HG02642 (cell line): ENCODE data around the gene OR56A1.
"Not testable (repeated sequence)": the region's sequence is repeated elsewhere in the genome, so short reads cannot be mapped to it uniquely, and the experiment has no call there.

Source experiments
- ATAC-seq: cut with Tn5 transposase; IDR thresholded peaks from one replicate; pipeline ENCODE4 v1.9.1; 2021; ENCODE audit warnings: mild to moderate bottlenecking; ENCODE audit not compliant: unreplicated experiment, poor library complexity

The OR56A1 gene, protein sequence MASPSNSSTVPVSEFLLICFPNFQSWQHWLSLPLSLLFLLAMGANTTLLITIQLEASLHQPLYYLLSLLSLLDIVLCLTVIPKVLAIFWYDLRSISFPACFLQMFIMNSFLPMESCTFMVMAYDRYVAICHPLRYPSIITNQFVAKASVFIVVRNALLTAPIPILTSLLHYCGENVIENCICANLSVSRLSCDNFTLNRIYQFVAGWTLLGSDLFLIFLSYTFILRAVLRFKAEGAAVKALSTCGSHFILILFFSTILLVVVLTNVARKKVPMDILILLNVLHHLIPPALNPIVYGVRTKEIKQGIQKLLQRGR

DNA sequence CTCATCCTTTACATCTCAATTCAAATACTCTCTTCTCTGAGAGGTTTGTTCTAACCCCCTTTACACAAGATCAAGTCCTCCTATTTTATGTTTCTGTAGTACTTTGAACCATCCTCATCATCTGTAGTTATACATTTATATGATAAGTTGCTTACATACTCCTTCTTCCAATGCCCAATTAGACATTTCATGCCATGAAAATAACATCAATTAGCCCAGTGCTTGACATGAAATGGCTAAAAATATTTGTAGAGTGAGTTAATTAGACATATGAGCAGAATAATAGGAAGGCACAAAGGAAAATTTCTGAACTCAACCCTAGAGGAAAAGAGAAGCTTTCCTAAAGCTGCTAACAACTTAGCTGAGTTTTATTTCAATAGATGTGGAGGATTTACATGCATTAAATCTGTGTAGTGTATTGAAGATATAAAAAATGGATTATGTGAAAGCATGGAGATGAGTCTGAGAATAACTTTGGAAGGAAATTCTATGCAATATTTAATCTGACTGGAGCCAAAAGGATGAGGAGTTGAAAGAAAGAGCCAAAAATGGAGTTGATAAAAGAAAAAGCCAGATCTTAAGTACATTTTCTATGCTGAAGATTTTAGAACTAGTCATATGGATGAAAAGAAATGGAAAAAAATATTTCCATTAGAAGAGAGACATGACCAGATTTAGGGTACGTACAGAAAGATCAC lies at the start of gene OR56A1:
TSS of gene OR56A1 (minus strand) at position 51 of the 698 bp plus-strand sequence. CDS start 3,066 bp downstream, outside the sequence.
- no peak for ATAC-seq

DNA sequence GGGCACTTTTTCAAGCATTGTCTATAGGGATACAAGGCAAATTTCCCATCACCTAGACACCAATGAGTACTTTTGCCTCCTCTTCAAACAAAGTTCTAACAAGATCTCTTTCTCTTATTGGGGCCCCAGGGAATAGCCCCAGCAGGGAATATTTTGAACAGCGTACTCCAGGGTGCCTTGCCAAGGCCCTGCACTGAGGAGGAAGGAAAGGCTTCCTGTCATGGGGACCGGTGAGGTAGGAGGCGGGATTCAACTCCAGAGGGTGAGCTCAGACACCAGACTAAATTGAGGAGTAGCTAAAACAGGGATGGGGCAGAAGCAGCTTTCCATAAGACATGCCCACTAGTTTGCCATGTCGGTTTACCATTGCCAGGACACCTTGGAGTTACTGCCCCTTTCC lies 48.9 kb upstream of the OR56A1 start:
- no peak for ATAC-seq

- no peak for ATAC-seq
Observed at GRCh38 chr11:6077723-6078122, 47.2 kb upstream of the OR56A1 start.

- ATAC-seq, result not testable (repeated sequence)
Observed at GRCh38 chr11:6076443-6076842, 45.9 kb upstream of the OR56A1 start.

DNA sequence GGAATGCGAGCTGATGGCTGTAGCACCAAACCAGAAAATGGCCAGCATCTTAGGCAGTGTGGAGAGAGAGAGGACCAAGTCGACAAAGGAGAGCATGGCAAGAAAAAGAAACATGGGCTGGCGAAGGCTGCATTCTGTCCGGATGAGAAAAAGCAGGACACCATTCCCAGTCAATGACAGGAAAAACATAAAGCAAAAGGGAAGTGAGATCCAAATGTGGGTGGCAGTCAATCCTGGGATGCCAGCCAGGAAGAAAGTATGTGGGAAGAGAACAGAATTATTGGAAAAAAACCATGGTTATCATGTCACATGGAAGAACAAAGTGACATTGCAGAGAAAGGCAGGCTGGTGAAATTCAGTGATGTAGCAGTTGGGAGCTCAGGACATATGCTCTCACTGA lies 36.9 kb upstream of the OR56A1 start:
- ATAC-seq, result no peak

DNA sequence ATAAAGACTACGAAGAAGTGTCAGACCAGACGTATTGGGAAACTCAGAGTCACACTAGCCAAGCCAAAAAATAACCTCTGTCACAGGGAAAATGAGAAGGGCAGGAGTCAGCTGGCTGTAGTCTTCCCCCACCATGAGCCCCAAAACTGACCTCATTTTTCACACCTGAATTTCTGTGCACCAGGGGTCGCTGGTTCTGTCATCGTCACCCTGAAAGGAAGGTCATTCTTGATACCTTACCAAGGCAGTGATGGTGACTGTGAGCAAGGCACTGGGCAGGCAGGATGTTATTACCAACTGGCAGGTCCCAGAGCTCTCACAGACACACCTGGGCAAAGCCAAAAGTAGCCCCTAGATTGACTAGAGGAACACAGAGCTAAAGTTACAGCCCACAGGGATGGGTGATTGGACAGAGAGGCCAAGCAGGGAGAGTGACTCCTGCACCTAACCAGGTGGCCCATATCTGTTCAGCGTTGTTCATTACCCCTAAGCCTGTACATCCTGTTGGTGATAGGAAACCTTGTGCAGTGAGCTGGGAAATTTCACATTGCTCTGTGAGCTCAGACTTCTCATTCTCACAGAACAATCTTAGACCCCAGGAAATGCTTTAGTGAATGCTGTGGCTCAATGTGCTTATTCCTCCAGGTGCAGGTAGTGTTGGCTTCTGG lies 32.3 kb upstream of the OR56A1 start:
- ATAC-seq, result no peak

DNA sequence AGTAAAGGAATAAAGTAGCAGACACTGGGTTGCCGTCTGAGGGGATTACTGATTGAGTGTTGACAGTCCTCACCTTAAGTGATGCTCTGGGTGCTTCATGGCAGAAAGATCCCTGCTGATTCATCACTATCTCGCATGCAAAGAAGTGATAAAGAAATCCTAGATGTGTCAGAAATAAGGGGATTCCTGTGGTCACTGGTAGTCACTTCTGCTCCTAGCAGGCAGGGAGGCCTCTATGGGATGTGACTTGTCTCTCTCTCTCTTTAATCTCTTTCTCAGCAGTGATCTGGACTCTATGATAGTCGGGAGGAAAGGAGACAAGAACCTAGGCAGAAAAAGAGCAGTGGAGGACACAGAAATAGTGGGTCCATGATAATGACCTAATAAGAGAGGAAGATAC lies 30.9 kb upstream of the OR56A1 start:
- no peak for ATAC-seq

- ATAC-seq, result no peak
Observed at GRCh38 chr11:6057452-6057851, 26.9 kb upstream of the OR56A1 start.

- ATAC-seq, result no peak
Observed at GRCh38 chr11:6055569-6055968, 25.0 kb upstream of the OR56A1 start.

- no peak for ATAC-seq
Observed at GRCh38 chr11:6052374-6052773, 21.8 kb upstream of the OR56A1 start.

GRCh38 chr11:6040874-6041273 lies 10.3 kb upstream of the OR56A1 start:
- ATAC-seq, result no peak

- ATAC-seq, result no peak
Observed at GRCh38 chr11:6027501-6027900, 3.1 kb downstream of the OR56A1 start.

GRCh38 chr11:6025056-6025455 lies 5.5 kb downstream of the OR56A1 start:
- no peak for ATAC-seq

- no peak for ATAC-seq
Observed at GRCh38 chr11:6022956-6023355, 7.6 kb downstream of the OR56A1 start.

DNA sequence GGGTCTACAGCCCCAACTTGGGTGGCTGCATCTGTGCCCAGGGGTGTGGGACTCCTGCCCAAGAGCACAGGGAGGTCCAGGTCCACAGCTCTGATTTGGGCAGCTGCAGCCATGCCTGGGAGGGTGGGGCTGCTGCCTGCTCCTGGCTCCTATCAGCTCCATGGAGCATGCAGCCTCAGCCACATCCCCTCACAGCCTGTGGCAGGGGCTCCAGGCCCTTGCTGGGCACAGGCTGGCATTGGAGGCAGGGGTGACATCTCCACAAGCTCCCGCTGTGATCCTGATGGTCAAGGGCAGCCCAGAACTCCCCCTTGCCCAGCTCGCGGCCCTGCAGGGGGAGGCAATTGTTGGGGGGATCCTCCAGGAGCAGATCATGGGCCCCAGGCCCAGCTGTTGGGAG lies 17.5 kb downstream of the OR56A1 start:
- no peak for ATAC-seq

- ATAC-seq, result no peak
Observed at GRCh38 chr11:6012035-6012668, 18.4 kb downstream of the OR56A1 start.

DNA sequence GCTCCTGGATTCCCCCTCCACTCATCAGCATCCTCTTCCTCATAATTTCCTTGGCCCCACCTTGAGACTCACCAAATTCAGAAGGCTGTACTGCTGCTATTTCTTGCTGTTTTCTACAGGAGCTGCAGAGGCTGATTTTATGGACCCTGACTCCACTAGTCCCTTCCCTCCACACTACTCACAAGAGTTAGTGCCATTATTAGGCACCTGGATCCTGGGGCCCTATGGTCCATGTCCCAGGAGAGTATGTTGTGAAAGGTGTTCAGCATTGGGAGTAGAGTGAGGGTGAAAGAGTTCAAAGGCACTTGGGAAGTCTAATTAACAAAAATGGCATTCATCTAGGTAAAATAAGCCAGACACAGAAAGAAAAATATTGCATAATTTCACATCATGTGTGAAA lies 23.7 kb downstream of the OR56A1 start, which contains the start of gene OR56A4:
TSS of gene OR56A4 (minus strand) at position 101 of the 400 bp plus-strand sequence. CDS start 3,954 bp downstream, outside the sequence.
- ATAC-seq, result no peak

DNA sequence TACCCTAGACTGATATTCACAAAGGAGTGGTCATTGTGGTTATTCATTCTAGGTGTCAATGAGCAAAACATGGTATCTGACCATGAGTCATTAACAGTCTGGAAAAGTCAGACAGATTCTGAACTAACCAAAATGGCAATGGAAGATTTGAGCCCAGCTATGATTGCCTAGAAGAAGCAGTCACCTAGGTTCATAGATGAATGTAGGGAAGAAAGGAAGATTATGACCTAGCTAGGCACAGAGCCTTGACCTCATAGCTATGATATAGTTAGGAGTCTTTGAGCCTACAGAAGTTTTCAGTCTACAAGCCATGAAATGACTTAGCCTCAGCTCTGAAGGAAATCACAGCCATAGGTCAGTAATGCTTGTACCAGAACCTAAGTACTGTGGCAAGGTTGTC lies 24.2 kb downstream of the OR56A1 start:
- no peak for ATAC-seq

GRCh38 chr11:6002202-6002699 lies 28.3 kb downstream of the OR56A1 start:
- no peak for ATAC-seq

DNA sequence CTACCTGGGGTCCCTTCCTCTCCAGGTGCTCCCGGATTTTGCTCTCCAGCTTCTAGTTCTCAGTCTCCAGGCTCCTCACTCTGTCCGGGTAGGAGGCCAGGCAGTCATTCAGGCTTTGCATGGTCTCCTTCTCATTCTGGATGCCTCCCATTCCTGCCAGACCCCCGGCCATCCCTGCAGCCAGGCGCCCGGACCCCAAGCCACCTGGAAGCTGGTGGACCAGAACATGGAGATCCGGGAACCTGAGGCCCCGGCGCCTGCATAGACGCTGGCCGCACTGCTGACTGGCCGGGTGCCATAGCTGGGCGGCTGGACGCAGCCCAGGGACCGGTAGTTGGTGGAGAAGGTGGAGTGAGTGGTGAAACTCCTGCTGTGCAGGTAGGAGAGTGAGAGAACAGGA lies 35.8 kb downstream of the OR56A1 start:
- ATAC-seq, result no peak
